ENCODE measurements around the gene OR2M4. TPM values are rescaled to one million over a fixed set of nuclear protein-coding genes. Genes with fewer than 3 reads are reported as not detected.

The OR2M4 gene
- total RNA-seq, 1 donor from 2014 or later = not detected

- Mint-ChIP-seq H3K36me3 (no peaks in the 10 kb centered on the region), H3K27me3 (ENCODE audit: low read depth) (no peaks in the 10 kb centered on the region), H3K27ac (no peak within 1 kb of the TSS), H3K4me1 (no peaks in the 10 kb centered on the region), H3K4me3 (no peak within 1 kb of the TSS), H3K9me3 (peaks cover 70% of the 10 kb centered on the region)
- no peak for TF ChIP-seq CTCF (IDR thresholded peaks at IDR 0.05; ENCODE audit: unreplicated experiment)
- DNase-seq (ENCODE audit: low spot score in 2 of 2, unreplicated experiment in 2 of 2) = no peak
Observed at GRCh38 chr1:248196965-248197364, 34.3 kb upstream of the OR2M4 start, which contains the start of gene OR2M3. Gene OR2M3, plus strand, starts transcription at chr1:248197265. Its CDS starts 5,803 bp downstream, at chr1:248203068.

GRCh38 chr1:248215880-248216279, 15.3 kb upstream of the OR2M4 start:
- no peaks in the 10 kb centered on the region for H3K4me1 Mint-ChIP-seq

DNA sequence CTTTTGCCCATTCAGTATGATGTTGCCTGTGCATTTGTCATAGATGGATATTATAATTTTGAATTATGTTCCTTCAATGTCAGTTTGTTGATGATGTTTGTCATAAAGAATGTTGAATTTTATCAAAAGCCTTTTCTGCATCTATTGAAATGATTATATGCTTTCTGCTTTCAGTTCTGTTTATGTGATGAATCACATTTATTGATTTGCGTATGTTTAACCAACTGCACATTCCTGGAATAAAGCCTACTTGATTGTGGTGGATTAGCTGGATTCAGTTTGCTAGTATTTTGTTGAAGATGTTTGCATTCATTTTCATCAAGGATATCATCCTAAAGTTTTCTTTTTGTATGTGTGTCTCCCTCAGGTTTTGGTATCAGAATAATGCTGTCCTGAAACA, 5.7 kb upstream of the OR2M4 start:
- no peaks in the 10 kb centered on the region for H3K27me3 Mint-ChIP-seq (ENCODE audit: low read depth)
- no peaks in the 10 kb centered on the region for H3K4me1 Mint-ChIP-seq
- no peak overlapping the region for H3K4me3 Mint-ChIP-seq
- no peak for DNase-seq (ENCODE audit: low spot score in 2 of 2, unreplicated experiment in 2 of 2)
- H3K27ac Mint-ChIP-seq = no peak overlapping the region
- H3K36me3 Mint-ChIP-seq = no peaks in the 10 kb centered on the region
- no peak for TF ChIP-seq CTCF (IDR thresholded peaks at IDR 0.05; ENCODE audit: unreplicated experiment)
- H3K9me3 Mint-ChIP-seq = peaks cover 72% of the 10 kb centered on the region

More at GRCh38 chr1:248215880-248216279, 15.3 kb upstream of the OR2M4 start:
- H3K9me3 Mint-ChIP-seq = peaks cover 74% of the 10 kb centered on the region
- H3K36me3 Mint-ChIP-seq = no peaks in the 10 kb centered on the region
- TF ChIP-seq CTCF (IDR thresholded peaks at IDR 0.05; ENCODE audit: unreplicated experiment) = no peak
- H3K27me3 Mint-ChIP-seq (ENCODE audit: low read depth) = no peaks in the 10 kb centered on the region
- no peak for DNase-seq (ENCODE audit: low spot score in 2 of 2, unreplicated experiment in 2 of 2)
- no peak overlapping the region for H3K27ac Mint-ChIP-seq
- H3K4me3 Mint-ChIP-seq = no peak overlapping the region

GRCh38 chr1:248229360-248229908, 1.8 kb upstream of the OR2M4 start:
- Mint-ChIP-seq H3K27me3 (ENCODE audit: low read depth) (no peaks in the 10 kb centered on the region), H3K9me3 (peaks cover 70% of the 10 kb centered on the region)

DNA sequence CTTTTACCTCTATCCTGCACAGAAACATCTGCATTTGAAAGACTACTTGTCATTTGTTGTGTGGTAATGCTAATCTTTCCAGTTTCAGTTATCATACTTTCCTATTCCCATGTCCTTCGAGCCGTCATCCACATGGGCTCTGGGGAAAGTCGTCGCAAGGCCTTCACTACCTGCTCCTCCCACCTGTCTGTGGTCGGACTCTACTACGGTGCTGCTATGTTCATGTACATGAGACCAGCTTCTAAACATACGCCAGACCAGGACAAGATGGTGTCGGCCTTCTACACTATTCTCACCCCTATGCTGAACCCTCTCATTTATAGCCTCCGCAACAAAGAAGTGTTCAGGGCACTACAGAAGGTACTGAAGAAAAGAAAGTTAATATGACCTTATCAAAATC, 8.3 kb downstream of the OR2M4 start:
- Mint-ChIP-seq H3K4me1 (no peaks in the 10 kb centered on the region), H3K4me3 (no peak overlapping the region), H3K9me3 (peaks cover 68% of the 10 kb centered on the region)

More at GRCh38 chr1:248229360-248229908, 1.8 kb upstream of the OR2M4 start:
- Mint-ChIP-seq H3K27ac (no peak overlapping the region), H3K4me3 (no peak overlapping the region), H3K4me1 (no peaks in the 10 kb centered on the region), H3K36me3 (no peaks in the 10 kb centered on the region)
- DNase-seq (ENCODE audit: low spot score in 2 of 2, unreplicated experiment in 2 of 2) = no peak
- no peak for TF ChIP-seq CTCF (IDR thresholded peaks at IDR 0.05; ENCODE audit: unreplicated experiment)

More for the DNA sequence above, 8.3 kb downstream of the OR2M4 start:
- DNase-seq (ENCODE audit: low spot score in 2 of 2, unreplicated experiment in 2 of 2) = no peak
- peaks cover 2% of the 10 kb centered on the region for H3K36me3 Mint-ChIP-seq
- no peak overlapping the region for H3K27ac Mint-ChIP-seq
- no peak for TF ChIP-seq CTCF (IDR thresholded peaks at IDR 0.05; ENCODE audit: unreplicated experiment)
- H3K27me3 Mint-ChIP-seq (ENCODE audit: low read depth) = no peaks in the 10 kb centered on the region
